ENCODE measurements around the gene NCOA5.
"Not testable (repeated sequence)": the region's sequence is repeated elsewhere in the genome, so short reads cannot be mapped to it uniquely, and the experiment has no call there.

The NCOA5 gene

GRCh38 chr20:46091622-46092535, 2.1 kb upstream of the NCOA5 start:
- not testable (repeated sequence) for DNase-seq (ENCODE audit: low read depth in 2 of 2)

- DNase-seq (ENCODE audit: low read depth in 2 of 2) = no peak
These were observed 670 bp downstream of the NCOA5 start for GRCh38 chr20:46089167-46089416.

- no peak for DNase-seq (ENCODE audit: low read depth in 2 of 2)
These were observed 1.2 kb downstream of the NCOA5 start for GRCh38 chr20:46088409-46089166.

GRCh38 chr20:46087161-46087560, 2.6 kb downstream of the NCOA5 start:
- DNase-seq (ENCODE audit: low read depth in 2 of 2) = no peak

- no peak for DNase-seq (ENCODE audit: low read depth in 2 of 2)
These were observed 4.4 kb downstream of the NCOA5 start for GRCh38 chr20:46085179-46085851.

- DNase-seq (ENCODE audit: low read depth in 2 of 2) = no peak
These were observed 5.0 kb downstream of the NCOA5 start for GRCh38 chr20:46084805-46085178.

- no peak for DNase-seq (ENCODE audit: low read depth in 2 of 2)
These were observed 6.2 kb downstream of the NCOA5 start for GRCh38 chr20:46083531-46084061.

- DNase-seq (ENCODE audit: low read depth in 2 of 2) = no peak
These were observed 6.7 kb downstream of the NCOA5 start for GRCh38 chr20:46083101-46083500.

- DNase-seq (ENCODE audit: low read depth in 2 of 2) = no peak
These were observed 8.7 kb downstream of the NCOA5 start for GRCh38 chr20:46081074-46081473.

- no peak for DNase-seq (ENCODE audit: low read depth in 2 of 2)
These were observed 10.8 kb downstream of the NCOA5 start for GRCh38 chr20:46078954-46079353.

- DNase-seq (ENCODE audit: low read depth in 2 of 2) = no peak
These were observed 12.0 kb downstream of the NCOA5 start for GRCh38 chr20:46077642-46078305.

GRCh38 chr20:46076806-46077205, 13.0 kb downstream of the NCOA5 start:
- DNase-seq (ENCODE audit: low read depth in 2 of 2) = no peak

GRCh38 chr20:46074006-46074405, 15.8 kb downstream of the NCOA5 start:
- DNase-seq (ENCODE audit: low read depth in 2 of 2) = no peak

- no peak for DNase-seq (ENCODE audit: low read depth in 2 of 2)
These were observed 16.3 kb downstream of the NCOA5 start for GRCh38 chr20:46073443-46073842.

GRCh38 chr20:46073024-46073423, 16.7 kb downstream of the NCOA5 start:
- DNase-seq (ENCODE audit: low read depth in 2 of 2) = no peak

- no peak for DNase-seq (ENCODE audit: low read depth in 2 of 2)
These were observed 18.2 kb downstream of the NCOA5 start for GRCh38 chr20:46071573-46071972.

GRCh38 chr20:46070215-46070900, 19.4 kb downstream of the NCOA5 start:
- DNase-seq (ENCODE audit: low read depth in 2 of 2) = no peak

- no peak for DNase-seq (ENCODE audit: low read depth in 2 of 2)
These were observed 24.1 kb downstream of the NCOA5 start for GRCh38 chr20:46065691-46066090.

- no peak for DNase-seq (ENCODE audit: low read depth in 2 of 2)
These were observed 24.8 kb downstream of the NCOA5 start for GRCh38 chr20:46065006-46065405.

GRCh38 chr20:46063652-46064054, 26.1 kb downstream of the NCOA5 start:
- DNase-seq (ENCODE audit: low read depth in 2 of 2) = no peak

- DNase-seq (ENCODE audit: low read depth in 2 of 2) = no peak
These were observed 26.6 kb downstream of the NCOA5 start for GRCh38 chr20:46063151-46063550.
